ENCODE data around the gene TMEM51.

The TMEM51 gene

DNA sequence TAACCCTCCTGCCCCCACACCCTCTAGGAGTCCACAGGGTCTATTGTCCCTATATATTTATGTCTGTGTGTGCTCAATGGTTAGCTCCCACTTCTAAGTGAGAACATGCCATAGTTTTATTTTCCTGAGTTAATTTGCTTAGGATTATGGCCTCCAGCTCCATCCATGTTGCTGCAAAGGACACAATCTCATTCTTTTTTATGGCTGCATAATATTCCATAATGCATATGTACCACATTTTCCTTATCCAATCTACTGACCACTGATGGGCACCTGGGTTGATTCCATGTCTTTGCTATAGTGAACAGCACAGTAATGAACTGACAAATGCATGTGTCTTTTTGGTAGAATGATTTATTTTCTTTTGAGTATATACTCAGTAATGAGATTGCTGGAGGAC is 80.1 kb downstream of the TMEM51 start:
- TF ChIP-seq GABPA (IDR thresholded peaks at IDR 0.05; ENCODE audit: low read depth) (no peak), POLR2AphosphoS5 (IDR thresholded peaks at IDR 0.05; ENCODE audit: low read depth) (no peak), SPI1 (IDR thresholded peaks at IDR 0.05; ENCODE audit: borderline replicate concordance, low read depth) (no peak)
- TF ChIP-seq, protein P1, sequence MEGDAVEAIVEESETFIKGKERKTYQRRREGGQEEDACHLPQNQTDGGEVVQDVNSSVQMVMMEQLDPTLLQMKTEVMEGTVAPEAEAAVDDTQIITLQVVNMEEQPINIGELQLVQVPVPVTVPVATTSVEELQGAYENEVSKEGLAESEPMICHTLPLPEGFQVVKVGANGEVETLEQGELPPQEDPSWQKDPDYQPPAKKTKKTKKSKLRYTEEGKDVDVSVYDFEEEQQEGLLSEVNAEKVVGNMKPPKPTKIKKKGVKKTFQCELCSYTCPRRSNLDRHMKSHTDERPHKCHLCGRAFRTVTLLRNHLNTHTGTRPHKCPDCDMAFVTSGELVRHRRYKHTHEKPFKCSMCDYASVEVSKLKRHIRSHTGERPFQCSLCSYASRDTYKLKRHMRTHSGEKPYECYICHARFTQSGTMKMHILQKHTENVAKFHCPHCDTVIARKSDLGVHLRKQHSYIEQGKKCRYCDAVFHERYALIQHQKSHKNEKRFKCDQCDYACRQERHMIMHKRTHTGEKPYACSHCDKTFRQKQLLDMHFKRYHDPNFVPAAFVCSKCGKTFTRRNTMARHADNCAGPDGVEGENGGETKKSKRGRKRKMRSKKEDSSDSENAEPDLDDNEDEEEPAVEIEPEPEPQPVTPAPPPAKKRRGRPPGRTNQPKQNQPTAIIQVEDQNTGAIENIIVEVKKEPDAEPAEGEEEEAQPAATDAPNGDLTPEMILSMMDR (IDR thresholded peaks at IDR 0.05; ENCODE audit: insufficient read depth, low read length), result no peak
- TF ChIP-seq, protein P2, sequence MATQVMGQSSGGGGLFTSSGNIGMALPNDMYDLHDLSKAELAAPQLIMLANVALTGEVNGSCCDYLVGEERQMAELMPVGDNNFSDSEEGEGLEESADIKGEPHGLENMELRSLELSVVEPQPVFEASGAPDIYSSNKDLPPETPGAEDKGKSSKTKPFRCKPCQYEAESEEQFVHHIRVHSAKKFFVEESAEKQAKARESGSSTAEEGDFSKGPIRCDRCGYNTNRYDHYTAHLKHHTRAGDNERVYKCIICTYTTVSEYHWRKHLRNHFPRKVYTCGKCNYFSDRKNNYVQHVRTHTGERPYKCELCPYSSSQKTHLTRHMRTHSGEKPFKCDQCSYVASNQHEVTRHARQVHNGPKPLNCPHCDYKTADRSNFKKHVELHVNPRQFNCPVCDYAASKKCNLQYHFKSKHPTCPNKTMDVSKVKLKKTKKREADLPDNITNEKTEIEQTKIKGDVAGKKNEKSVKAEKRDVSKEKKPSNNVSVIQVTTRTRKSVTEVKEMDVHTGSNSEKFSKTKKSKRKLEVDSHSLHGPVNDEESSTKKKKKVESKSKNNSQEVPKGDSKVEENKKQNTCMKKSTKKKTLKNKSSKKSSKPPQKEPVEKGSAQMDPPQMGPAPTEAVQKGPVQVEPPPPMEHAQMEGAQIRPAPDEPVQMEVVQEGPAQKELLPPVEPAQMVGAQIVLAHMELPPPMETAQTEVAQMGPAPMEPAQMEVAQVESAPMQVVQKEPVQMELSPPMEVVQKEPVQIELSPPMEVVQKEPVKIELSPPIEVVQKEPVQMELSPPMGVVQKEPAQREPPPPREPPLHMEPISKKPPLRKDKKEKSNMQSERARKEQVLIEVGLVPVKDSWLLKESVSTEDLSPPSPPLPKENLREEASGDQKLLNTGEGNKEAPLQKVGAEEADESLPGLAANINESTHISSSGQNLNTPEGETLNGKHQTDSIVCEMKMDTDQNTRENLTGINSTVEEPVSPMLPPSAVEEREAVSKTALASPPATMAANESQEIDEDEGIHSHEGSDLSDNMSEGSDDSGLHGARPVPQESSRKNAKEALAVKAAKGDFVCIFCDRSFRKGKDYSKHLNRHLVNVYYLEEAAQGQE (IDR thresholded peaks at IDR 0.05; ENCODE audit: insufficient replicate concordance, low read depth), result no peak

DNA sequence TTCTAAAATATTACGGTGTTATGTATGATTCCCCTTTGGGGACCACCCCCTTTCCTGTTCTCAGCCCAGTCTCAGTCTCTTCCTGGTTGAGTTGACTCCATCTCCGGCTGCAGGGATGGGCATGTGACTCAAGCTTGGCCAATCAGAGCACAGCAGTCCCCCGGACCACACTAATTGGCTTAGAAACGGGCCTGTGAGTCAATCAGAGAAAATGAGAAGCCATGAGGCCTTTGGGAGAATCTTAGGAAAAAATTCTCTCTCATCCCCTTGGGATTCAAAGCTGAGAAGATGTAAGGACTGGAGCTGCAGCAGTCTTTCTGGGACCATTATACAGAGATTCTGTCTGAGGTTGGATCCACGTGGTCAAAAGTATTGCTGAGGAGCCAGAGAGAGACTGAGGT is 82.8 kb downstream of the TMEM51 start:
- no peak for DNase-seq (ENCODE audit: low read depth in 1 of 2, low spot score in 1 of 2)
- TF ChIP-seq POLR2AphosphoS5 (IDR thresholded peaks at IDR 0.05; ENCODE audit: low read depth) (no peak), GABPA (IDR thresholded peaks at IDR 0.05; ENCODE audit: low read depth) (no peak)
- TF ChIP-seq, protein P1 (IDR thresholded peaks at IDR 0.05; ENCODE audit: insufficient read depth, low read length), result no peak
- TF ChIP-seq, protein P2 (IDR thresholded peaks at IDR 0.05; ENCODE audit: insufficient replicate concordance, low read depth), result no peak
- Histone ChIP-seq H3K27ac (replicated peaks) (no peak overlapping the region), H3K4me3 (replicated peaks; ENCODE audit: insufficient read depth, low read length) (no peak overlapping the region), H3K27me3 (ENCODE audit: insufficient read depth, poor library complexity, severe bottlenecking) (no peaks in the 10 kb centered on the region)

More for the DNA sequence above, 80.1 kb downstream of the TMEM51 start:
- Histone ChIP-seq H3K27ac (replicated peaks) (no peak overlapping the region), H3K4me3 (replicated peaks; ENCODE audit: insufficient read depth, low read length) (no peak overlapping the region), H3K27me3 (ENCODE audit: insufficient read depth, poor library complexity, severe bottlenecking) (no peaks in the 10 kb centered on the region)
- no peak for DNase-seq (ENCODE audit: low read depth in 1 of 2, low spot score in 1 of 2)

DNA sequence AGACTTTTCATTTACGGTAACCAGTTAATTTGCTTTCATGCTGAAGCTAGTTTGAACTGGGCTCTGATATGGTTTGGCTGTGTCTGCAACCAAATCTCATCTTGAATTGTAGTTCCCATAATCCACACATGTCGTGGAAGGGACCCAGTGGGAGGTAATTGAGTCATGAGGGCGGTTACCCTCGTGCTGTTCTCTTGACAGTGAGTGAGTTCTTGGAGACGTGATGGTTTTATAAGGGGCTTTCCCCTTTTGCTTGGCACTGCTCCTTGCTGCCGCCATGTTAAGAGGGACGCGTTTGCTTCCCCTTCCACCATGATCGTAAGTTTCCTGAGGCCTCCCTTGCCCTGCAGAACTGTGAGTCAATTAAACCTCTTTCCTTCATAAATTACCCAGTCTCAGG is 83.2 kb downstream of the TMEM51 start:
- no peak overlapping the region for H3K4me3 ChIP-seq (replicated peaks; ENCODE audit: insufficient read depth, low read length)
- no peaks in the 10 kb centered on the region for H3K27me3 ChIP-seq (ENCODE audit: insufficient read depth, poor library complexity, severe bottlenecking)
- no peak for DNase-seq (ENCODE audit: low read depth in 1 of 2, low spot score in 1 of 2)
- no peak overlapping the region for H3K27ac ChIP-seq (replicated peaks)
- TF ChIP-seq, protein P1 (IDR thresholded peaks at IDR 0.05; ENCODE audit: insufficient read depth, low read length), result no peak

DNA sequence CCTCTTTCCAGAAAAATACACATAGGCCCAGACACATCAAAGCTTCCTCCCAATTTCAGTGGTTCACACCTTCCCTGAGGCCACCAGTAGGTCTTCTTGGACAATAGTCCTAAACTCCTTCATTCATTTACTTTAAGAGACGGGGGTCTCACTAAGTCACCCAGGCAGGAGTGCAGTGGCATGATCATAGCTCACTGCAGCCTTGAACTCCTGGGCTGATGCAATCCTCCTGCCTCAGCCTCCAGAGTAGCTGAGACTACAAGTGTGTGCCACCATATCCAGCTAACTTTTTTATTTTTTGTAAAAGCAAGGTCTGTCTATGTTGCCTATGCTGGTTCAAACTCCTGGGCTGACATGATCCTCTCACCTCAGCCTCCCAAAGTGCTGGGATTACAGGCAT is 85.2 kb downstream of the TMEM51 start:
- H3K4me3 ChIP-seq (replicated peaks; ENCODE audit: insufficient read depth, low read length), result no peak overlapping the region
- TF ChIP-seq GABPA (IDR thresholded peaks at IDR 0.05; ENCODE audit: low read depth) (no peak), POLR2AphosphoS5 (IDR thresholded peaks at IDR 0.05; ENCODE audit: low read depth) (no peak), SPI1 (IDR thresholded peaks at IDR 0.05; ENCODE audit: borderline replicate concordance, low read depth) (no peak)
- TF ChIP-seq, protein P2 (IDR thresholded peaks at IDR 0.05; ENCODE audit: insufficient replicate concordance, low read depth), result no peak
- TF ChIP-seq, protein P1 (IDR thresholded peaks at IDR 0.05; ENCODE audit: insufficient read depth, low read length), result no peak

More for the DNA sequence above, 85.2 kb downstream of the TMEM51 start:
- no peak for DNase-seq (ENCODE audit: low read depth in 1 of 2, low spot score in 1 of 2)
- H3K27me3 ChIP-seq (ENCODE audit: insufficient read depth, poor library complexity, severe bottlenecking), result no peaks in the 10 kb centered on the region
- no peak overlapping the region for H3K27ac ChIP-seq (replicated peaks)
